ENCODE measurements around the gene RALGPS1.

The RALGPS1 gene

DNA sequence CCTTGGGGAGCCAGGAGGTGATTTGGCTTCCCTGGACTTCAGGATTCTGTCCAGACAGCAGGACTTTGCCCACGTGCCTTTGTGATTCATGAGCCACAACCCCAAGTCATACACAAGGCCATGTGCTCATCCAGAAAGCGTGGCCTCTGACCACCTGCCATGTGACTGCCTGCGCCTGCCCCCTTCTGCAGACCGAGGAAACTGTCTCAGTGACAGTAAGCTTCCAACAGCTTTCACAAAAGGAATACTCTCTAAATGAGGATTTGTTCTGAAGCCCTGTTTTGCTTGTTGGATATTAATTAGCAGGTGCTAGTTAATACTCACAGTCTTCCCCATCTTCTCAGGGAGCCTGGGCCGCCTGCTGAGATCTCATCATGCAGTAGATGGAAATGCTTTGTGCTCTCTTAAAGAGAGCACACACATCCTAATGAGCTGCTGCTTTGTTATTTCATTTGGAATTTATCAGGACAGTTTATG is 244.8 kb downstream of the RALGPS1 start:
- Histone ChIP-seq H3K36me3 (ENCODE audit: insufficient read depth, low read length) (no peaks in the 10 kb centered on the region), H3K4me1 (ENCODE audit: insufficient read depth, low read length) (peaks cover 16% of the 10 kb centered on the region), H3K9me3 (ENCODE audit: control insufficient read depth, insufficient read depth, low read length) (no peaks in the 10 kb centered on the region), H3K9ac (ENCODE audit: low read depth, low read length) (no peak overlapping the region)

DNA sequence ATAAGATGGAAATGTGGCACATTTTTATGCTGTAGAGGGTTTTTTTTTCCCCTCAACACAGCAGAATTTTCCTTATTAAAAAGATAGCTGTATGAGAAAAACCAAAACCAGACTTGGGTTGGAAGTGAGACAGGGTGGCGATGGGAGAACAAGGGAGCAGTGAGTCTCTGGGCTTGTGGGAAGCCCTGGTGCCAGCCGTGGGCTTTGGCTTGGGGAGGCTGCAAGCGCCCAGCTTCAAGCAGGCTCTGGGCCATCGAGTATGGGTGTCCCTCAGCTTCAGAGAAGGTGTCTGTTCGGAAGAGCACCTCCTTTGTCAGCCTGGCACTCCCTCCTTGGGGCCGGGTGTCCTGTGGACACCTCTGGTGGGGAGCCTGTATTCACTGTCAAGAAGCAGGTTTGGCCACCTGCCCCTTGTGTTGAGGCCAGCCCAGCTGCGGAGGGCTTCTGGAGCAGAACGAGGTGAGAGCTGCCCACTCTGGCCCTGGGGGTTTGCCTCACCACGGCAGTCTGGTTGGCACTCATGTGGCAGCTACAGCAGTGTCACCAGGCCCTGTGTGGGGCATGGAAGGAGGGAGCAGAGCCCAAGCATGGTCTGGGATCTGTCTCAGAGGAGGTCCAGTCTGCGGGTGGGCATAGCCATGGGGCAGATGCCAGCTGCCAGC is 245.5 kb downstream of the RALGPS1 start:
- peaks cover 16% of the 10 kb centered on the region for H3K4me1 ChIP-seq (ENCODE audit: insufficient read depth, low read length)
- H3K36me3 ChIP-seq (ENCODE audit: insufficient read depth, low read length) = no peaks in the 10 kb centered on the region
- H3K9ac ChIP-seq (ENCODE audit: low read depth, low read length) = no peak overlapping the region
- H3K9me3 ChIP-seq (ENCODE audit: control insufficient read depth, insufficient read depth, low read length) = no peaks in the 10 kb centered on the region

DNA sequence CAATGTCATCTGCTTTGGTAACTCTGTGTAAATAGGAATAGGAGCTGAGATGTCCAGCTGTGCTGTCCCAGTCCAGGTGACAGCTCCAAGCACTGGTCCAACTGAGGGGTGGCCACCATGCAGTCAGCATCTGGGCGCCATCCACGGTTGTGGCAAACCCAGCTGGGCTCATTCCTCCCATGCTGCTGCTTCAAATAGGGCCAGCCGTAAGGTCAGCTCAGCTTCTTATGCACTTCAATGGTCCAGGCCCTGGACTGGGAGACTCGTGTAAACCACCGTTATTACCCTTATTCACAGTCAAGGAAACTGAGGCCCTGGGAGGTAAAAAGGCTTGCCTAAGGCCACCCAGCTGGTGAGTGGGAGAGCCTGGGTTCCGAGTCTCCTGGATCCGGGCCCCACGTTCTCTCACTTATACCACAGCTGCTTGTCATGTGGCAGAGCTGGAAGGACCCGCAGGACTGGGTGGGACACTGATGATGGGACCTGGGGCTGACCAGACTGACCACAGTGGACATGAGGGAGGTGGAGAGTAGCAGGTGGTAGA is 246.6 kb downstream of the RALGPS1 start:
- Histone ChIP-seq H3K9me3 (ENCODE audit: control insufficient read depth, insufficient read depth, low read length) (no peaks in the 10 kb centered on the region), H3K9ac (ENCODE audit: low read depth, low read length) (no peak overlapping the region), H3K36me3 (ENCODE audit: insufficient read depth, low read length) (no peaks in the 10 kb centered on the region), H3K4me1 (ENCODE audit: insufficient read depth, low read length) (peaks cover 16% of the 10 kb centered on the region)

GRCh38 chr9:127162046-127162863 is 247.7 kb downstream of the RALGPS1 start:
- Histone ChIP-seq H3K9me3 (ENCODE audit: control insufficient read depth, insufficient read depth, low read length) (no peaks in the 10 kb centered on the region), H3K9ac (ENCODE audit: low read depth, low read length) (no peak overlapping the region), H3K4me1 (ENCODE audit: insufficient read depth, low read length) (peaks cover 16% of the 10 kb centered on the region), H3K36me3 (ENCODE audit: insufficient read depth, low read length) (no peaks in the 10 kb centered on the region)

- Histone ChIP-seq H3K9ac (ENCODE audit: low read depth, low read length) (no peak overlapping the region), H3K4me1 (ENCODE audit: insufficient read depth, low read length) (peaks cover 16% of the 10 kb centered on the region), H3K9me3 (ENCODE audit: control insufficient read depth, insufficient read depth, low read length) (no peaks in the 10 kb centered on the region), H3K36me3 (ENCODE audit: insufficient read depth, low read length) (no peaks in the 10 kb centered on the region)
Observed at GRCh38 chr9:127162864-127163365, 248.3 kb downstream of the RALGPS1 start.

DNA sequence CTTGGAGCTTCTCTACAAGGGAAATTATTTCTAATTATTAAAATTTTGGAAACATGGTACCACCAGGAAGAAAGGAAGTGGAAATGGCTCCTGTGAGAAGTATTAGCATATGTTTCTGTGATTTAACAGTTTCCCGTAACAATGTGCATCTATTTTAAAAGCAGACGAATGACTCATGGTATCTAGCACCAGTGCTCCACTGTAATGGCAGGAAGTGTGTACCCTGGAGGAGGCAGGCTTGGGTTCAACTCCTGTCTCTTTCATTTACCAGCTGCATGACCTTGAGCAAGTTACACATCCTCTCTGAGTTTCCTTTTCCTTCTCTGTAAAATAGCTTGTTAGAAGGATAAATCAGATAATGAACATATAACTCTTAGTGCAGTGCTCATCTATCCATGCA is 248.8 kb downstream of the RALGPS1 start:
- no peaks in the 10 kb centered on the region for H3K9me3 ChIP-seq (ENCODE audit: control insufficient read depth, insufficient read depth, low read length)
- H3K4me1 ChIP-seq (ENCODE audit: insufficient read depth, low read length) = peaks cover 16% of the 10 kb centered on the region
- no peak overlapping the region for H3K9ac ChIP-seq (ENCODE audit: low read depth, low read length)
- H3K36me3 ChIP-seq (ENCODE audit: insufficient read depth, low read length) = no peaks in the 10 kb centered on the region

DNA sequence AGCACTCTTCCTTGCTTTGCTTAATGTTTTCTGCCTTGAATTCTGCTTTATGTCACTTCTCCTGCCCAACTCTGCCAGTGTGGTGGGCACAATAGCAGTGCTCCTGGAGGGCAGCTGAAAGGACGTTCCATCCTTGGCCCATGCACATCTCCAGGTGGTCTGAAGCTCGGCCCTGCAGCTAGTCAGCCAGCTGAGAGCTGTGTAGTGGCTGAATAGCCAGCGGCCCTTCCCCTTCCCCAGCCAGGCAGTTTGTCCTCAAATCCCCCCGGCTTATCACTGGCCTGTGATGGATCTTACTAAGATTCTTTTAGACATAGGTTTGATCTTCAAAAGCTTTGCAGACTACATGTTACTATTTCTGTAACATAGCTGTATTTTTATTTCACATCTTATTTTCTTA is 250.5 kb downstream of the RALGPS1 start:
- H3K36me3 ChIP-seq (ENCODE audit: insufficient read depth, low read length) = no peaks in the 10 kb centered on the region
- H3K4me1 ChIP-seq (ENCODE audit: insufficient read depth, low read length) = peaks cover 11% of the 10 kb centered on the region; the same call in 1 of the 2 replicates
- H3K9ac ChIP-seq (ENCODE audit: low read depth, low read length) = no peak overlapping the region
- H3K9me3 ChIP-seq (ENCODE audit: control insufficient read depth, insufficient read depth, low read length) = no peaks in the 10 kb centered on the region

- H3K36me3 ChIP-seq (ENCODE audit: insufficient read depth, low read length) = no peaks in the 10 kb centered on the region
- no peaks in the 10 kb centered on the region for H3K9me3 ChIP-seq (ENCODE audit: control insufficient read depth, insufficient read depth, low read length)
- H3K9ac ChIP-seq (ENCODE audit: low read depth, low read length) = no peak overlapping the region
- peaks cover 11% of the 10 kb centered on the region; the same call in 1 of the 2 replicates for H3K4me1 ChIP-seq (ENCODE audit: insufficient read depth, low read length)
Observed at GRCh38 chr9:127166111-127166510, 251.5 kb downstream of the RALGPS1 start.

- Histone ChIP-seq H3K9me3 (ENCODE audit: control insufficient read depth, insufficient read depth, low read length) (no peaks in the 10 kb centered on the region), H3K36me3 (ENCODE audit: insufficient read depth, low read length) (no peaks in the 10 kb centered on the region), H3K9ac (ENCODE audit: low read depth, low read length) (no peak overlapping the region), H3K4me1 (ENCODE audit: insufficient read depth, low read length) (peaks cover 10% of the 10 kb centered on the region; the same call in 1 of the 2 replicates)
Observed at GRCh38 chr9:127166651-127167524, 252.3 kb downstream of the RALGPS1 start.

- Histone ChIP-seq H3K9ac (ENCODE audit: low read depth, low read length) (no peak overlapping the region), H3K4me1 (ENCODE audit: insufficient read depth, low read length) (peaks cover 7% of the 10 kb centered on the region; the same call in 1 of the 2 replicates), H3K36me3 (ENCODE audit: insufficient read depth, low read length) (no peaks in the 10 kb centered on the region), H3K9me3 (ENCODE audit: control insufficient read depth, insufficient read depth, low read length) (no peaks in the 10 kb centered on the region)
Observed at GRCh38 chr9:127167560-127168326, 253.2 kb downstream of the RALGPS1 start.

DNA sequence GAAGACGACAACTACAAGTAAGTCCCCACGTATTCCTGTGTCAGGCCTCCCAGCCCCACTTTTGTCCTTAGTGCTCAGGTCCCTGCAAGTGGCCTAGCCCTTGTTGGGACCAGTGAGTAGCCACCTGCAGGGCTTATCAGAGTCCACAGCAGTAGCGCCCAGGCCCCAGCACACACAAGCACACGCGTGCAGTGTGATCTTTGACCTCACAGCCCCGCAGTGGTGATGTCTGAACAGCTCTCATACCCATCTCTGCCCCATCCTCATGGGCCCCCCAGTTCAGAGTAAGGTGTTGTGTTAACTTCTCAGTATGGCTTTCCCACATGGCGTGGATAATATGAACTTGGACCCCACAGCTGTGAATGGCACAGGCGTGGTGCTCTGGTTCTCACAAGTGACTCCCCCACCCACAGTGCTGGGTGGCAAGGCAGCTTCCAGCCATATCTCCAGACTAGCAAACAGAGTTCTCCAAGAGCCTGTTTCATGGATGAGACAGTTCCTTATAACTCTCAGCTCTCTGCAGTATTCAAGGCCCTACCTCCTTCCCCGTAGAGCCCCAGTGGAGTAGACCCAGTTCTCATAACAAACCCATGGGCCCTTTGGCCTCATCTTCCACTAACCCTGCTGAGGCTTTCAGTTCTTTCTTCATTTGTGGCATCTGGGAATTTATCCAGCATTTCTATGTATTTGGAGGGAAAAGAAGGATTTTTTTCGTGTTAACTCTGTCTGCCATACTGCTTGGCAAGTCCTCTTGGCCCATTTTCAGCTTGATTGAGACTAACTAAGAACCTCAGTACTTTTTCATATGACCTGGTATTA is 254.4 kb downstream of the RALGPS1 start:
- Histone ChIP-seq H3K9ac (ENCODE audit: low read depth, low read length) (no peak overlapping the region), H3K36me3 (ENCODE audit: insufficient read depth, low read length) (no peaks in the 10 kb centered on the region), H3K4me1 (ENCODE audit: insufficient read depth, low read length) (no peaks in the 10 kb centered on the region), H3K9me3 (ENCODE audit: control insufficient read depth, insufficient read depth, low read length) (no peaks in the 10 kb centered on the region)

GRCh38 chr9:127169575-127169883 is 254.9 kb downstream of the RALGPS1 start:
- H3K9me3 ChIP-seq (ENCODE audit: control insufficient read depth, insufficient read depth, low read length) = no peaks in the 10 kb centered on the region
- H3K36me3 ChIP-seq (ENCODE audit: insufficient read depth, low read length) = no peaks in the 10 kb centered on the region
- no peaks in the 10 kb centered on the region for H3K4me1 ChIP-seq (ENCODE audit: insufficient read depth, low read length)
- H3K9ac ChIP-seq (ENCODE audit: low read depth, low read length) = no peak overlapping the region

DNA sequence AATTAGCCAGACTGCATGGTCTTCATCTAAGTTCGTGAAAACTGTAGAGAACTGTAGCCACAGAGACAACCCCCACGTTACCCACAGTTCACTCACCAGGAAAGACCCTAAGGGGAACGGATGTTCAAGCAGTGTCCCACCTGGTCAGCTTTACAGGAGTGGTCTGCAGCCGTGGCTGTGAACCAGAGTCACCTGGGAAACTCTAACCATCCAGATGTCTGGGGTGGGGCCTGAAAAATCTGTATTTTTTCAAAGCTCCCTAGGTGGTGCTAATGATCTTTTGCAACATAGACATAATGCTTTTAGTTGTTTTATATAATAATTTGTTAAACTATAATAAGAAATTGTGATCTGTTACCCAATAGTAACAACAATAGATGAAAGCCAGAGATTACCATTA is 255.5 kb downstream of the RALGPS1 start:
- Histone ChIP-seq H3K4me1 (ENCODE audit: insufficient read depth, low read length) (no peaks in the 10 kb centered on the region), H3K9ac (ENCODE audit: low read depth, low read length) (no peak overlapping the region), H3K36me3 (ENCODE audit: insufficient read depth, low read length) (peaks cover 2% of the 10 kb centered on the region; the same call in 1 of the 2 replicates), H3K9me3 (ENCODE audit: control insufficient read depth, insufficient read depth, low read length) (no peaks in the 10 kb centered on the region)
